RWPE1 (cell line): Measurements from ENCODE around the gene PTPRN2.
"Not testable (repeated sequence)": the region's sequence is repeated elsewhere in the genome, so short reads cannot be mapped to it uniquely, and the experiment has no call there.

ENCODE experiments used
- CTCF ChIA-PET: fragments of 350-600 bp; sonication (Branson Sonifier 250); formaldehyde crosslinking; extraction: SDS; loops from one replicate; lab custom pipeline; 2021; lab: Yijun Ruan, JAX
- POLR2A ChIA-PET: fragments of 400-600 bp; formaldehyde crosslinking; extraction: SDS; loops from one replicate; lab custom pipeline; 2020; ENCODE audit warnings: antibody characterized with exemption; ENCODE audit not compliant: low non-redundant PET; lab: Yijun Ruan, JAX
- DNase-seq: peaks from one replicate; pipeline ENCODE4 v3.0.0; 2012; ENCODE audit warnings: low spot score
- H3K27ac ChIP-seq: fragments of 450-650 bp; 2 replicates; pipeline ENCODE4 v1.5.1; 2017
- TF ChIP-seq, protein P1 (sequence below): fragments of 450-650 bp; conservative IDR thresholded peaks from 2 replicates; pipeline ENCODE4 v1.5.1; 2017; ENCODE audit warnings: low read depth, mild to moderate bottlenecking

PTPRN2 gene

DNA sequence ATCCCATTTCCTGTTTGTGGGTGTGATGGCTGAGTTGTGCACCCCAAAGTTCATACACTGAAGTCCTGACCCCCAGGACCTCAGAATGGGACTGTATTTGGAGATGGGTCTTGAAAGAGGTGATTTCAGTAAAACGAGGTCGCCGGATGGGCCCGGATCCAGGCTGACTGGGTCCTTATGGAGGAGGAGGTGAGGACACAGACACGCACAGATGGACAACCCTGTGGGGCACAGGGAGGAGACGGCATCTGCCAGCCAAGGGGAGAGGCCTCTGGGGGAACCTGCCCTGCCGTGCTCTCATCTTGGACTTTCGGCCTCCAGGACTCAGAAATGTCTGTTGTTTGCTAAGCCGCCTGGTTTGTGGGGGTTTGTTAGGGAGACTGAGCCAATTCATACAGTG is 61.1 kb downstream of the PTPRN2 start:
- CTCF ChIA-PET, result no interaction called here
- DNase-seq, result no peak
- no peak overlapping the region for H3K27ac ChIP-seq
- POLR2A ChIA-PET, result no interaction called here
- TF ChIP-seq, protein P1, sequence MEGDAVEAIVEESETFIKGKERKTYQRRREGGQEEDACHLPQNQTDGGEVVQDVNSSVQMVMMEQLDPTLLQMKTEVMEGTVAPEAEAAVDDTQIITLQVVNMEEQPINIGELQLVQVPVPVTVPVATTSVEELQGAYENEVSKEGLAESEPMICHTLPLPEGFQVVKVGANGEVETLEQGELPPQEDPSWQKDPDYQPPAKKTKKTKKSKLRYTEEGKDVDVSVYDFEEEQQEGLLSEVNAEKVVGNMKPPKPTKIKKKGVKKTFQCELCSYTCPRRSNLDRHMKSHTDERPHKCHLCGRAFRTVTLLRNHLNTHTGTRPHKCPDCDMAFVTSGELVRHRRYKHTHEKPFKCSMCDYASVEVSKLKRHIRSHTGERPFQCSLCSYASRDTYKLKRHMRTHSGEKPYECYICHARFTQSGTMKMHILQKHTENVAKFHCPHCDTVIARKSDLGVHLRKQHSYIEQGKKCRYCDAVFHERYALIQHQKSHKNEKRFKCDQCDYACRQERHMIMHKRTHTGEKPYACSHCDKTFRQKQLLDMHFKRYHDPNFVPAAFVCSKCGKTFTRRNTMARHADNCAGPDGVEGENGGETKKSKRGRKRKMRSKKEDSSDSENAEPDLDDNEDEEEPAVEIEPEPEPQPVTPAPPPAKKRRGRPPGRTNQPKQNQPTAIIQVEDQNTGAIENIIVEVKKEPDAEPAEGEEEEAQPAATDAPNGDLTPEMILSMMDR, result no peak

DNA sequence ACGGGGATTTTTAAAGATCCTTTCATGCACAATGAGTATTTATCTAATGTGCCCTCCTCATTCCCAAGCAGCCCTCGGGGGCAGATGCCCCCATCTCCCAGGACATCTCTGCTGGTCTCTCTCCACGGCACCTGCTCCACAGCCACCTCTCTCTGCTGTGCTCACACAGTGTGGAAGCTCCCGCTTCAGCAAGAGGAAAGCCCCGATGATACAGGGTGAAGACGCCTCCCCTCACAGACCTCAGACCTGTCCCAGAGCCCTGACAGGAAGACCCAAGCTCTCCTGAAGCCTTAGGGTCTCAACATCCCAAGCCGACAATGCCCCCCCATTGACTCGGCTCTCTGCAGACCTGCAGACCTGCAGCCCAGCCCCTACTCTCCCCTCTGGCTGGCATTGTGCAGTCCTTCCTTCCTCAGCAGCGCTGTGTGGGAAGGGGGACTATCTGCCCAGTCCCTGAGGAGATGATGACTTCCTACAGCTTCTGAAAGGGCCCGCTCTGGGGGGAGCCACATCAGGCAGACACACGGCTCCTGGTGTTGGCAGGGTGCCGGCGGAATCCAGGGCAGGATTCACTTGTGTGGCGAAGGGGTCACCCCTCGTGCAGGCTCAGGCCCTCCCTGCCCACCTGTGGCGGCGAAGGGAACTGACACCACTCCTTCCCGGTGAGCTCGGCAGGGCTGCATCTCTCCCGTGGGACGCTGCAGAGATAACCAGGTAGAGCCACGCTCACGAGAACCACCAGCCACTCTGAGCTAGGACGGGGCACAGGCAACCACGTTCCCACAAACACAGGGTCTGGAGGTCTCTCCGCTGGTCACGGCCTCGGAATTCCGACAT is 61.8 kb downstream of the PTPRN2 start:
- DNase-seq, result no peak
- no peak overlapping the region for H3K27ac ChIP-seq
- TF ChIP-seq, protein P1, result no peak
- POLR2A ChIA-PET, result no interaction called here
- CTCF ChIA-PET, result interaction anchor here (0.6 kb wide), 1 partner anchor 40 kb away, joined by 8 read pairs; no protein-coding TSS in a partner anchor

DNA sequence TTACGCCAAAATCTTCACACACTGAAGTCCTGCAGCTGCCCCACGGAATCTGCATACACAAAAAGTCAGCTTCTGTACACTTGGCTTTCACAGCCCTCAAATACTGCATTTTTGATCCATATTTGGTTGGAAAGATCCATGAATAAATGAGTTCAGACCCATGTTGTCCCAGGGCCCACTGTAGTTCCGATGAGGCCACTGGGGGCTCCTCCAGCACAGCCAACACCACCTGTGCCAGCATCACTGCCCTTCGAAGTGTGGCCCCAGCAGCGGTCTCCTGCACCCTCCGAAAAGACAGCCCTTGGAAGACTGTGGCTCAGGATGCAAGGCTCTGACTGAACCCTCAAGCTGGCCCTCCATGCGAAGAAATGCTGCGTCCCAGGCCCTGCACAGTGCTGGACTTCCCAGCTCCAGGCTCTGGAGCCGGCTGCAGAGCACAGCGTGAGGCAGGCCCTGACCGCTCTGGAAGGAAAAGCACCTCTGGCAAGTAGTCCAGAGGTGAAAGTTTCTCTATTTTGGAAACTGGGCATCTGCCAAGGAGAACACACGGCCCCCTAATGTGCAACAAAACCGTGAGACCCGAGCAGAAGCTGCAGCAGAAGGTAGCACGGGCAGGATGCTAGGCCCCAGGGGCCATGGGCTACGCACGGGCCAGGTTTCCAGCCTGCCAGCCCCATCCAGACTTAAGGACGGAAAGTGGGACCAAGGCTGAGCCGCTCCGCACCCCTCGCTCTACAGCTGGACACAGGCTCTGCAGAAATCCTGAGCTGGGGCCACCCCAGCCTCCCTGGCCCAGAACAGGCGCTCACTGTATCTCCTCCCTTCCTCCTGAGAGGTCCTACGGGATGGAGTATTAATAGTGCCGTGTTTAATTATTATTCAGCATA is 62.6 kb downstream of the PTPRN2 start:
- no peak overlapping the region for H3K27ac ChIP-seq
- POLR2A ChIA-PET, result no interaction called here
- DNase-seq, result no peak
- TF ChIP-seq, protein P1, result no peak
- CTCF ChIA-PET, result interaction anchor here (0.6 kb wide), 1 partner anchor 41 kb away, joined by 8 read pairs; no protein-coding TSS in a partner anchor

DNA sequence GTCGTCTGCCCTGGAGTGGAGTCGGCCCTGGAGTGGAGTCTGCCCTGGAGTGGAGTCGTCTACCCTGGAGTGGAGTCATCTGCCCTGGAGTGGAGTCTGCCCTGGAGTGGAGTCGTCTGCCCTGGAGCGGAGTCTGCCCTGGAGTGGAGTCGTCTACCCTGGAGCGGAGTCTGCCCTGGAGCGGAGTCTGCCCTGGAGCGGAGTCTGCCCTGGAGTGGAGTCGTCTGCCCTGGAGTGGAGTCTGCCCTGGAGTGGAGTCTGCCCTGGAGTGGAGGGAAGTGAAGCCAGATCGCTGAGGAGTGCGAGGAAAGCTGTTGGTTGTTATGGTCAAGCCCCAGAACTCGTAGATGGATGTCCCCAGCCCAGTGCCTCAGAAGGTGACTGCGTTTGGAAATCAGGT is 63.3 kb downstream of the PTPRN2 start:
- DNase-seq, H3K27ac ChIP-seq, POLR2A ChIA-PET, CTCF ChIA-PET: not testable (repeated sequence)

DNA sequence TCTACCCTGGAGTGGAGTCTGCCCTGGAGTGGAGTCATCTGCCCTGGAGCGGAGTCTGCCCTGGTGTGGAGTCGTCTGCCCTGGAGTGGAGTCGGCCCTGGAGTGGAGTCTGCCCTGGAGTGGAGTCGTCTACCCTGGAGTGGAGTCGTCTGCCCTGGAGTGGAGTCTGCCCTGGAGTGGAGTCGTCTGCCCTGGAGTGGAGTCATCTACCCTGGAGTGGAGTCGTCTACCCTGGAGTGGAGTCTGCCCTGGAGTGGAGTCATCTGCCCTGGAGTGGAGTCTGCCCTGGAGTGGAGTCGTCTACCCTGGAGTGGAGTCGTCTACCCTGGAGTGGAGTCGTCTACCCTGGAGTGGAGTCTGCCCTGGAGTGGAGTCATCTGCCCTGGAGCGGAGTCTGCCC is 63.7 kb downstream of the PTPRN2 start:
- H3K27ac ChIP-seq, CTCF ChIA-PET, POLR2A ChIA-PET, DNase-seq: not testable (repeated sequence)

DNA sequence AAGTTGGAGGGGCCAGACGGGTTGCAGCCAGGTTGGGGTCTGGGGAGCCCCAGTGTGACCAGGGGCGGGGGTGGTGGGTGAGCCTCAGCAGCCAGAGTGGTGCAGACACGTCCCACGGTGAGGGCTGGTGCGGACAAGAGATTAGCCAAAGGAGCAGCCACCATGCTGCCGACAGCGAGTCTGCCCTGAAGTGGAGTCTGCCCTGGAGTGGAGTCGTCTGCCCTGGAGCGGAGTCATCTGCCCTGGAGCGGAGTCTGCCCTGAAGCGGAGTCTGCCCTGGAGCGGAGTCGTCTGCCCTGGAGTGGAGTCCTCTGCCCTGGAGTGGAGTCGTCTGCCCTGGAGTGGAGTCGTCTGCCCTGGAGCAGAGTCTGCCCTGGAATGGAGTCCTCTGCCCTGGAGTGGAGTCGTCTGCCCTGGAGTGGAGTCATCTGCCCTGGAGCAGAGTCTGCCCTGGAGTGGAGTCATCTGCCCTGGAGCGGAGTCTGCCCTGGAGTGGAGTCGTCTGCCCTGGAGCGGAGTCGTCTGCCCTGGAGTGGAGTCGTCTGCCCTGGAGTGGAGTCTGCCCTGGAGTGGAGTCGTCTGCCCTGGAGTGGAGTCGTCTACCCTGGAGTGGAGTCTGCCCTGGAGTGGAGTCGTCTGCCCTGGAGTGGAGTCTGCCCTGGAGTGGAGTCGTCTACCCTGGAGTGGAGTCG is 64.3 kb downstream of the PTPRN2 start:
- POLR2A ChIA-PET, DNase-seq, H3K27ac ChIP-seq, CTCF ChIA-PET: not testable (repeated sequence)

DNA sequence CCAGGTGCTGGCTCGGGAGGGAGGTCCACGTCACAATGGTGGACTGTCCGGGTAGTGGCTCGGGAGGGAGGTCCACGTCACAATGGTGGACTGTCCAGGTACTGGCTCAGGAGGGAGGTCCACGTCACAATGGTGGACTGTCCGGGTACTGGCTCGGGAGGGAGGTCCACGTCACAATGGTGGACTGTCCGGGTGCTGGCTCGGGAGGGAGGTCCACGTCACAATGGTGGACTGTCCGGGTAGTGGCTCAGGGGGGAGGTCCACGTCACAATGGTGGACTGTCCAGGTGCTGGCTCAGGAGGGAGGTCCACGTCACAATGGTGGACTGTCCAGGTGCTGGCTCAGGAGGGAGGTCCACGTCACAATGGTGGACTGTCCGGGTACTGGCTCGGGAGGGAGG is 65.8 kb downstream of the PTPRN2 start:
- POLR2A ChIA-PET, result not testable (repeated sequence)

DNA sequence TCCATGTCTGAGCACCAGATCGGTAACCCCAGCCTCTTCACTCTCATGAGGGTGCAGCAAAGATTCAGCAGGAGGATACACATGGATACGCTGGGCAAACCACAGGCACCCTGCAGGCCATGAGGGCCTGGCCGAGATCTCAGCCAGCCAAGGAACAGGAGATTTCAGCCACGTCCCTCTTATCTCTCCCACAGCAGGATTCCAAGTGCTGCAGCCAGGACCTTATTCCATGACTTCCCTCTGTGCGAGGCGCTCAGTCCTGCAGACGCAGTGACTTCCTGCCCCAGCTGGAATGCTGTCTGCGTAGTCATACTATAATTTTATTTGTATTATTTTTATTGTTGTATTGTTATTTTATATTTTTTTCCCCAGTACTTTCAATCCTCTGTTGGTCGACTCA is 66.8 kb downstream of the PTPRN2 start:
- ChIA-PET POLR2A (no interaction called here), CTCF (no interaction called here)
- TF ChIP-seq, protein P1, result no peak

More for the DNA sequence above, 65.8 kb downstream of the PTPRN2 start:
- H3K27ac ChIP-seq, CTCF ChIA-PET, DNase-seq: not testable (repeated sequence)

More for the DNA sequence above, 66.8 kb downstream of the PTPRN2 start:
- DNase-seq, result no peak
- no peak overlapping the region for H3K27ac ChIP-seq
